Stimulated activated CD4-positive, alpha-beta T cell treated with anti-CD3 and anti-CD28 coated beads, TNF-alpha, amount 100 ng/mL, for 48 hours (primary cell): Measurements from ENCODE around the gene RHBDF2.

ENCODE experiments used
- DNase-seq, 3 donors: peaks; one replicate each; pipeline ENCODE4 v3.0.0-alpha.2; 2020; ENCODE audit warnings: low read depth in 3 of 3

The RHBDF2 gene

GRCh38 chr17:76501827-76502307 lies 644 bp upstream of the RHBDF2 start:
- DNase-seq = no peak

- no peak for DNase-seq
Measured at GRCh38 chr17:76500747-76501017, 541 bp downstream of the RHBDF2 start.

- DNase-seq = no peak
Measured at GRCh38 chr17:76500074-76500746, 1.0 kb downstream of the RHBDF2 start.

- DNase-seq = no peak
Measured at GRCh38 chr17:76499267-76499667, 2.0 kb downstream of the RHBDF2 start.

GRCh38 chr17:76498876-76499251 lies 2.4 kb downstream of the RHBDF2 start:
- no peak for DNase-seq

- DNase-seq = no peak
Measured at GRCh38 chr17:76497979-76498875, 3.0 kb downstream of the RHBDF2 start.

GRCh38 chr17:76497699-76497978 lies 3.6 kb downstream of the RHBDF2 start:
- DNase-seq = no peak

- DNase-seq = no peak
Measured at GRCh38 chr17:76496464-76496863, 4.8 kb downstream of the RHBDF2 start.

- DNase-seq = no peak
Measured at GRCh38 chr17:76495663-76496400, 5.4 kb downstream of the RHBDF2 start.

GRCh38 chr17:76493505-76494167 lies 7.6 kb downstream of the RHBDF2 start:
- DNase-seq = no peak

GRCh38 chr17:76492989-76493501 lies 8.2 kb downstream of the RHBDF2 start:
- DNase-seq = peak in 1 of 3 donors; percentile 33

- DNase-seq = no peak
Measured at GRCh38 chr17:76492123-76492988, 8.9 kb downstream of the RHBDF2 start.

GRCh38 chr17:76491271-76492122 lies 9.7 kb downstream of the RHBDF2 start:
- no peak for DNase-seq

- no peak for DNase-seq
Measured at GRCh38 chr17:76490112-76490710, 11.0 kb downstream of the RHBDF2 start.

- DNase-seq = no peak
Measured at GRCh38 chr17:76487451-76488192, 13.6 kb downstream of the RHBDF2 start.

GRCh38 chr17:76485569-76485968 lies 15.7 kb downstream of the RHBDF2 start:
- DNase-seq = no peak

- no peak for DNase-seq
Measured at GRCh38 chr17:76484228-76484725, 16.9 kb downstream of the RHBDF2 start.

GRCh38 chr17:76481071-76481655 lies 20.1 kb downstream of the RHBDF2 start:
- DNase-seq = no peak
